ENCODE measurements around the gene IGFBP3.

The IGFBP3 gene

DNA sequence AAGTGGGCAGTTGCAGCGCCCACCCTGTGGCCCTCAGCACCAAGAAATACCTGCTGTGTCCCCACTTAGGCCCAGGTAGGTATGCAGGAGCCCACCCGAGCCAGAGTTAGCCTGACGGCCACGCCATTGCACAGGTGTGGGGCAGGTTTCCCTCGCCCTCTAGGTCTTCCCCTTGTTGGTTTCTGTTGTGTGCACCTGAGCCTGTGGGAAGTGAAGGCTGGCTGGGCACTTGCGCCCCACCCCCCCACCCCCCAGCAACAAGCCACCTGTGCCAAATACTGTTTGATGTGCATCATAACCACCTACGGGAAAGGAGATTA, 48.1 kb downstream of the IGFBP3 start, which contains the start of gene CCDC201:
Gene CCDC201 (minus strand): TSS at position 48 of the 320 bp plus-strand sequence. CDS start 75 bp downstream, outside the sequence.
- DNase-seq (ENCODE audit: low spot score), result no peak
- TF ChIP-seq, protein P1, sequence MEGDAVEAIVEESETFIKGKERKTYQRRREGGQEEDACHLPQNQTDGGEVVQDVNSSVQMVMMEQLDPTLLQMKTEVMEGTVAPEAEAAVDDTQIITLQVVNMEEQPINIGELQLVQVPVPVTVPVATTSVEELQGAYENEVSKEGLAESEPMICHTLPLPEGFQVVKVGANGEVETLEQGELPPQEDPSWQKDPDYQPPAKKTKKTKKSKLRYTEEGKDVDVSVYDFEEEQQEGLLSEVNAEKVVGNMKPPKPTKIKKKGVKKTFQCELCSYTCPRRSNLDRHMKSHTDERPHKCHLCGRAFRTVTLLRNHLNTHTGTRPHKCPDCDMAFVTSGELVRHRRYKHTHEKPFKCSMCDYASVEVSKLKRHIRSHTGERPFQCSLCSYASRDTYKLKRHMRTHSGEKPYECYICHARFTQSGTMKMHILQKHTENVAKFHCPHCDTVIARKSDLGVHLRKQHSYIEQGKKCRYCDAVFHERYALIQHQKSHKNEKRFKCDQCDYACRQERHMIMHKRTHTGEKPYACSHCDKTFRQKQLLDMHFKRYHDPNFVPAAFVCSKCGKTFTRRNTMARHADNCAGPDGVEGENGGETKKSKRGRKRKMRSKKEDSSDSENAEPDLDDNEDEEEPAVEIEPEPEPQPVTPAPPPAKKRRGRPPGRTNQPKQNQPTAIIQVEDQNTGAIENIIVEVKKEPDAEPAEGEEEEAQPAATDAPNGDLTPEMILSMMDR (IDR thresholded peaks at IDR 0.05; ENCODE audit: extremely low read depth, missing control alignments), result no peak

DNA sequence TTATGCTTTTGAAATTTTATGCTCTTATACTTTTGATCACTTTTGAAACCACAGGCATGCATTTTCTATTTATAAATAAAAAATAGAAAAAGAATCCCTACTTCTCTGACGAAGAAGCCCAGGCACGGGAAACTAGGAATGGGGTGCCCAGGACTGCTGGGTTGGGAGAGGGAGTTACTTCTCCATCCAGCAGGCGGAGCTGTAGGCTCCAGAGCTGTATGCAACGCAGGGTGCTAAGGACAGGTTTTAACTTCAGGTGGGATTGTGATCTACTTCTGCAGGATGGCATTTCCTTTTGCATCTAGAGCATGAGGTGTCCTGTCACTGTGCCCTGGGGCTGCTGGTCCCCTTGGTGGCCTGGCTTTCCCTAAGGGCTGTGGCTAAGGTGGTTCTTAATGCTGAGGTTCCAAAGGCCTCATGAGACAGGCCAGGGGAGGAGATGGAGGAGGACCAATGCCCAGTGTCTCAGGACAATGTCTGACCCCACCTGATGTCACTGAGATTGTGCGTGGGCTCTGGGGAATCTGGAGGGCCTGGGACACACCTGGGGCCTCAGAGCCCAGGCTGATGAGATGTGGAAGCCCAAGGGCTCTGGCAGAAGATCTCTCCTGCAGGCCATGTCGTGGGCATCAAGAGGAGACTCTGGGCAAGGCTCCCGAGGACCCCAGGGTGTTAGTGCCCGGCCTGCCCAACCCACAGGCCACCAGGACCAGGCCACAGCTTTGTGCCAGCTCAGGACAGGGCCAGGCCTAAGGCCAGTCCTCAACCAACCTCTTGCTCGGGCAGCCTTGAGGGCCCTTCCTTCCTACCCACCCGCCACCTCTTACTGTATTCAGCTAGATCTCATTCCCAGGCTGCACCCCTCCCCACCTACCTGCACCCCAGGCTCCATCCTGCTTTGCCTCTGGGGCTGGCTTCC, 48.7 kb downstream of the IGFBP3 start:
- TF ChIP-seq, protein P1 (IDR thresholded peaks at IDR 0.05; ENCODE audit: extremely low read depth, missing control alignments), result peak; percentile 61
- no peak for DNase-seq (ENCODE audit: low spot score)

DNA sequence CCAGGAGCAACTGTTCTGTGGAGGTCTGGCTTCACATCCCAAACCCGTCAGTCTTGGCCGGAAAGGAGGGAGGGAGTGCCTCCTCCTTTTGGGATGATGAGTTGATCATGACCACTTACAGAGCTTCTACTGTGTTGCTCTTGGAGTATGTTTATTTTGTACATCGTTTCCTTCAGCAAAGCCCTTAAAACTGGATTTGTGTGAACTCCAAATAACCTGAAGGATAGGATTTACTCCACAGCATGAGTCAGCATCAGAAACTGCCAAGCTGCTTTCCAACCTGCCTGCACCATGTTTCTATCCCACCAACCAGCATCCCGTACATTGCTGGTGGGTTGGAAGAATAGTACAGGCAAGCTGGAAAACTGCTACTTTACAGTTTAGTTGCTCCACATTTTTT, 51.6 kb downstream of the IGFBP3 start:
- TF ChIP-seq, protein P1 (IDR thresholded peaks at IDR 0.05; ENCODE audit: extremely low read depth, missing control alignments), result no peak
- DNase-seq (ENCODE audit: low spot score), result no peak

DNA sequence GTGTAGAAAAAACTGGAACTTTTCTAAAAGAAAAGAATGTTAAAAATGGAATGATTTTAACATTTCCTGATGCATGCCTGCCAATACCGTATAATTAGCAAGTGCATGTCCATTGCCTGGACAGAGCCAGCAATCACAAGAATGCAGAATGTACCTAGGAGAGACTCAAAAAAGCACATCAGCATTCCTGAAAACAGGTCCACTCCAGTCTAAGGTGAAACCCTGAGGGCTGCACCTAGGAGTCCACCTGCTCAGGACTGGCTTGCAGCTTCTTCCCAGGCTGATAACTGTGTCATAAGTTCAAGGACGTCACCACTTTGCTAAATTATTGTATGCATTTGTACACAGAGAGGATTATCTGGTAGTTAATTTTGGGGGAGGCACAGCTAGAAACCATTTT, 53.6 kb downstream of the IGFBP3 start:
- DNase-seq (ENCODE audit: low spot score), result no peak
- TF ChIP-seq, protein P1 (IDR thresholded peaks at IDR 0.05; ENCODE audit: extremely low read depth, missing control alignments), result no peak

DNA sequence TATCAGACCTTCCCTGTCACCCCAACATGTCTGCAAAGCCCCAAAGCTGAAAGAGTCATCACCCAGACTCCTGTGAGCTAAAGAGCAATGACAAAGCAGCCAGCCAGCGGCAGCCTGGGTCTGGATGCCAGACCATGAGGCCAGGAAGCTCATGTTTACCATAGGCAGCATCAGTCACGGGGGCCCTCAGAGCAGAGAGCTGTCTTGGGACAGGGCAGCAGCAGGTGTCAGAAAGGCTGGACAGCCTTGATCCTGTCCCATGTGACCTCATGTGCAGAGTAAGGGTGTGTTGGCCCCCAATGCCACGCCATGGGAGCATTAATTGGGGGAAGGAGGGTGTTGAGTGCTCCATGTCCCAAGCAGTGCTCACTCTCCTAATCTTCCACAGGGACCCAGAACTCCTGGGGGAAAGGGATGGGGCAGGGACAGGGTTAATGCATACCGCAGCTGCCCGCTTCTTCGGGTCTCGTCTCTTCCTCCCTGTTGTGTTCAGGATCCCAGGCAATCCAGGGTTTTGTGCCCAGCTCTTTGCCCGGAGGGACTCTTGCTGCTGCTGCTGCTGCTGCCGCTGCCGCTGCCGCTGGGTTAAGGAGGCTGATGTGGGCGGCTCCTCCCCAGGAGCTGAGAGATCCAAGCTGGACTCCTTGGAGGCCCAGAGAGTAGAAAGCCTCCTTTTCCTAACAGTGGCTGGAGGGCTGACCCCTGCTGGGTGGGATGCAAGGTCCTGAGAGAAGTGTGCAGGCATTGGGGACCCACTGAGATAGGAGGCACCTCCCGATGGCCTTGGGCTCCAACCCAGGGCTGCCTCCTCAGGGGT, 55.3 kb downstream of the IGFBP3 start:
- TF ChIP-seq, protein P1 (IDR thresholded peaks at IDR 0.05; ENCODE audit: extremely low read depth, missing control alignments), result no peak
- no peak for DNase-seq (ENCODE audit: low spot score)

DNA sequence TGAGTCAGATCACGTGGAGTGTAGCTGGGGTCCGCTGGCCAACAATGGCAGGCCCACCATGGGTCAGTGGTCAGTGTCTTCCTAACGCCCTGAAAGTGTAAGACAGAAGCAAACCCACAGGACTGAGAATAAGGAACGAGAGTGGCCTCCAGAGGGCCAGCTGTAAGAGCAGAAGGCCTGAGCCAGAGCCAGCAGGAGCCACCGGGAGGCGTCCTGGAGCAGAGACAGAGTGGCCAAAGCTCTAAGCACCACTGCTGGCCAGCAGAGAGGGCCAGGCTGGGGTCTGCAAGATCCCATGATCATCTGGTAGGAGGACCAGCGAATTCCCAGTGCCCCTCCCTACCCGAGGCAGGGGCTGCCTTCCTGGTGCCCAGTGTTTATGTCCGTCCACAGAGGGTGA, 57.4 kb downstream of the IGFBP3 start:
- TF ChIP-seq, protein P1 (IDR thresholded peaks at IDR 0.05; ENCODE audit: extremely low read depth, missing control alignments), result no peak
- DNase-seq (ENCODE audit: low spot score), result no peak
